Colon (tissue), 2 donors: ENCODE results near the gene GJD3.

ENCODE experiments used
- FAIRE-seq: peaks from 2 replicates; lab custom pipeline; 2012; peaks lifted over from hg19 to GRCh38; lab: Jason Lieb, UNC
- donor health status: control.
- donor health status: control.

GJD3 gene

GRCh38 chr17:40322358-40323315 lies 41.9 kb downstream of the GJD3 start:
- no peak for FAIRE-seq

- FAIRE-seq, result no peak
These were observed 42.6 kb downstream of the GJD3 start for GRCh38 chr17:40321961-40322357.

GRCh38 chr17:40321524-40321929 lies 43.0 kb downstream of the GJD3 start:
- no peak for FAIRE-seq

- FAIRE-seq, result no peak
These were observed 43.6 kb downstream of the GJD3 start for GRCh38 chr17:40320756-40321523.

DNA sequence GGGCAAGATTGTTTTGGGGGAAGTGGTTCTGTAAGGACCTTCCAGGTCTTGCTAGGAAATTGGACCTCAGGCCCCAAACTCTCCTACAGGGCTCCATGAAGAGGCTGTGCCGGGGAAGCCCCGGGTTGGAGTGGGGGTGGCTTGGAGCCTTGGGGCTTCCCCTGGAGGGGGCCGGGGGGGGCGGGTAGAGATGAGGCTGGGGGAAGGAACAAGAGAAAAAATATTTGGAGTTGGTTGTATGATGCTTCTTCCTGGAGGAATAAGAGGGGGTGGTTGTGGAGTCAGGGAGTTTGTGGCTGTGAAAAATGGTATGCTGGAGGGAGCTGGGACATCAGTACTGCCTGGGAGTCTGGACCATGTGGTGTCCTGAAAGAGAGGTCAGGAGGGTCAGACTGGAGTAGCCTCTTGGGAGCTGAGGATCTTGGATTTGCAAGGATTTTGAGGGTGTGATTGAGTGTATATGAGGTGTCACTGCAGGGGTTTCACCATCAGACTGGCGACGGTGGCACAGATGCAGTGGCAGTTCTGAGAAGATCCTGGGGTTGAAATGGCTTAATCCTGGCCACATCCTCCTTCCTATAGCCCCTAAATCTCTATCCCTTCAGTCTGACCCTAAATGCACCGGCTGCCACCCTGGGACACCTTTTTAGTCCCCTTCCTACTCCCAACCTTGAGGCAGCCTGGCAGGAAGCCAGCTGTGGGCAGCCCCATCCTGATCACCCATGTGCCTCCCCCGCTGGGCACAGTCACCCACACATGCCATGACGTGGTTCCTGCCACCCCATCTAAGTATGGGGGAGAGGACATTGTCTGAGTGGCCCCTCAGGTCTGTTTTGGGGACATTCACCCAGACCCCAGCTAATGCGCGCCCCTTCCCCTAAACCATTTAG lies 44.6 kb downstream of the GJD3 start:
- no peak for FAIRE-seq

DNA sequence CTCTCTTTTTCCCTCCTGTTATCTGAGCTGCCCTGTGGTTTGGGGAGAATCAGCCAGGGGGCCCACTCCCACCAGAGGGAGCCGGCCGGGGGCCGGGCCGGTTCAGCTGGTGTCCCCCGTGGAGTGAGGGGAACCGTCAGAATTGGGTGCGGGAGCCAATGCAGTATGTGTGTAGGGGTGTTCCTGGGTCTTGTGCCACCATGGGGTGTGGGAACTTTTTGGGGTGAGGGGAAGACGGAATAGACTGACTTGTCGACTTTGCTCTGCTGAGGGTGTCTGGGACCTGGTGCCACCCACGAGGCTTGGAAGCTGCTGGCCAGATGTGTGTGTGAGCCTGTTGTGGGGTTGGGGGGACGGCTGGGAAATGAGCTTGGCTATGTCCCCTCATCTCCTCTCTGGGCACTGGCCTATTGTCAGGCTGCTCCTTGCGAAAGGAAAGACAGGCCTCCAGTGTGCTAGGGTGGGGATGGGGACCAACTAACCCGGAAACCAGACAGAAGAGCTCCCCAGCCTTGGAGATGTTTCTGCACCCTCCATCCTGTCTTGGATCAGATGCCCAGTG lies 45.6 kb downstream of the GJD3 start:
- no peak for FAIRE-seq

DNA sequence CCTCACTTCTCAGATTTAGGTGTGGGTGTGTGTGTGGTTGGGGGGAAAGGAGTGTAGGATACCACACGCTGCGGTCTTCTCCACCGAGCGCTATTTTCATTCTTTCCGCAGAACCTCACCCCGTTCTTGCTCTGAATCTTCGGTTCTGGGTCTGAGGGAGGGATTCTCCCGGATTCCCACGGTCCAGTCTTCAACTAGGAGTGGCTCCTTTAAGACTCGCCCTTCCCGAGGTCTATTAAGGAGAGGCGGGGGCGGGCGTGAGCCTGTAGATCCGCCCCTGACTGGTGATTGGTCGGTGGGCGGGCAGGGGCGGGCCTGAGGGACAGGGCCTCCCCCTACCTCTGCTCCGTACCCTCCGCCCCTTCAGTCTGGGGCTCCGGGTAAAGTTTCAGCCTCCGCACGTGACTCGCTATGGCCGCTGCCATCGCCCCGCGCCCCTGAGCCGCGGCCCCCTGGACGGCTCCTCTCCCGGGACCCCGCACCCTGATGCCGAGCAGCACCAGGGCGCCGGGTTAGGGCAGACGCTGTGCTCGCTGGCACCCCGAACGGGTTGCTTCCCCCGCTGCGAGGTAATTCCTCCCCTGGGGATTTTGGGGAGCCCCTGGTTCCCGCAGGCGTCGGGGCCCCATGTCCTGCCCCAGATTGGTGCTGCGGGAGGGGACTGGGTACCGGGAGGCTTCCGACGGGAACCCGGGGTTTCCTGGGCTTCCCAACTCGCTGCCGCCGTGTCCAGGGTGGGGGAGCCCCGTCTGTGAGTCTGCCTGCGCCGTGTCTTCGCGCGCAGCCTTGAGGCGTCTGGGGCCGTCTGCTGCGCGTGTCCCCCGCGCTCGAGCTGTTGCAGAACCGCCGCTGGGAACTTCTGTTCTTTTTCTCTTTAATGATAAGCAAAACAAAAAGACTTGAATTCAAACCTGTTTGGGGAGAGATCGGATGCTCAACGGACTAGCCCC lies 46.4 kb downstream of the GJD3 start:
- no peak for FAIRE-seq

GRCh38 chr17:40317345-40317873 lies 47.1 kb downstream of the GJD3 start:
- FAIRE-seq, result no peak

- FAIRE-seq, result no peak
These were observed 47.8 kb downstream of the GJD3 start for GRCh38 chr17:40316571-40317344.

DNA sequence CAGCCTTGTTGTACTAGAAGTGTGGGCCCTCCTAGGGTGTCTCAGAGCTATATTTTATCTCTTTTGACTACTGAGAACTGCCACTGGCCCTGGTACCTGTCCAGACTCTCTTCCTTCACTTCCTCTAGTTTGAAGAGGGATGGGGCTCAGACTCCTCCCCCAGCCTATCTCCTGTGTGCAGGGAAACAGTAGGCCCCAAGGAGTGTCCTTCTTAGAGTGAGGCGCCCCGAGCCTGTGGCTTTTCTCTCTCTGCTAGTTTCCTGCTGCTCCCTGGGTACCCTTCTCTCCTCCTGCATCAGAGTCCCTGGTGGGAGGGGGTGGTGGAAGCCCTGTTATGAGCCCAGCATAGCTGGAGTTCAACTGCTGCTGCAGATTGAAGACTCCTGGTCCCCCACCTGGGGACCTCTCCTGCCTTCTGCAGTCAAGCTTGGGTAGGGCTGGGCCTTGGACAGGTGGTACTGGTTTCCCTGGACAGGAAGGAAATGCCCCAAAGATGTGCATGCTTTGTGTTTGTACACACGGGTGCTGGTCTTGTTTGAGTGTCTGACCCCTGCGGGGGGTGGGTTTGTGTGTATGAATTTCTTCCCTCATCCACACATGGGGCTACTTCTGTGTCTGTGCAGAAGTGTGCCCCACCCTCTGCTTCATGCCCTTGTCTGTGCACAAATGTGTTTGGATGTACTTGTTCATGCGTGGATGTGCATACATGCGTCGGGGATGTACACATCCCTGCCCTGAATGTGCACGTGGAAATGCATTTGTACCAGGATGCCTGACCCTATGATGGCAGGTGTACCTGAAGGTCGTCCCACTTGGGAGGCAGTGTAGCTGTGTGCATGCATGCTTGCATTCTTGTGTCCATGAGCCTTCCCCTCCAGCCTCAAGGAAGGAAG lies 48.6 kb downstream of the GJD3 start:
- FAIRE-seq, result no peak

GRCh38 chr17:40315206-40315605 lies 49.3 kb downstream of the GJD3 start:
- FAIRE-seq, result no peak

- no peak for FAIRE-seq
These were observed 50.0 kb downstream of the GJD3 start for GRCh38 chr17:40314584-40314956.

- FAIRE-seq, result no peak
These were observed 50.6 kb downstream of the GJD3 start for GRCh38 chr17:40313668-40314583.
